Kidney glomerular epithelial cell (primary cell): ENCODE results near the gene ZNF516.

ENCODE experiments used
- DNase-seq: peaks from one replicate; lab custom pipeline; 2025; lab: John Stamatoyannopoulos, UW

Gene ZNF516

DNA sequence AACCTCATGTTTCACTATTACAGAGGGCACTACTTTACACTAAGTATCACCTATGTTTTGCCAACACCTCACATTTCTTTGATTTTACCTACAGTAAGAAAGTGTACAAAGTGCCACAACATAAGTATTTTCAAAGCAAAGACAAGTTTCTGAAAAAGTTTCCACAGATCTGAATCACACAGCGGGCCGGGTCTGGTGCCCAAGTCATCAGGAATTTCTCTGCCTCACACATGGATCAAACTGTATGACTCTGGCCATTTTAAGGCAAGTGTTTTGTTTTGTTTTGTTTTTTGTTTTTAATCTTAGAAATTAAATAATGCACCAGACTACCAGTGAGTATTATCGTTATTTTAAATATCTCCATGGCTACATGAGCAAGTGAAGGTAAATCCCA, 73.4 kb downstream of the ZNF516 start:
- DNase-seq = no peak

DNA sequence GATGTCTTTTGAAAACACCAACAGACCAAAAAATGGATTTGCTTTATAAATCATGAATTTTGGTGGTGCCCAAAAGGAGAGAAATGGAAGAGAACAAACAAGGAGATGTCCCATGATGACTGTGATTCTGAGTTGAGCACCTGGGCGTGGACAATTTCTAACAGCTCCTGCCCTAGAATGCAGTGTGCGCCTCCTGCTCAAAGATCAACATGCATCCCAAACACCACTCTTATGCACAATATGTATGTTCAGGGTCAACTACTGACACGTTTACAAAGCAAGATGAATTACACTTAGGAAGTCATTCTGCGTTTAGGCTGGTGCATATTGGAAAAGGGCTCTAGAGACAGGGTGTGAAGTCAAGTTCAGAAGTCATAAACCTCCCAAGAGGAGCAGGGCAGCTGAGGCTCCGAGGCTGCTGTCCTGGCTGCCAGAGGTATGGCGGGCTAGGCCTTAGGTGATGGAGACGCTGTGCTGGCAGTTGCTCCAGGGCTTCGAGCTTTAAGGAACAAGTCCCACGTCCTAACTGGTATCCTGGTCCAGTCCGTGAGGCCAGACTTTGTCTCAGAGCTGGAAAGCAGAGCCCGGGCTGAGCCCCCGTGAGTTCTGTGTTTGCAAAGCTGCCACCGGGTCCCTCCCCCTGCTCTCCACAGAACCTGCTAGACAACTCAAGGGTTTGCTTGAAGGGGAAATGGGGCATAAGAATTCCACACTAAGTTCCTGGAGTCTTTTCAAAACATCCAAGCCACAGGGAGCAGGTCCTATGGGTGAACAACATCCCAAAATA, 74.0 kb downstream of the ZNF516 start:
- DNase-seq = no peak

DNA sequence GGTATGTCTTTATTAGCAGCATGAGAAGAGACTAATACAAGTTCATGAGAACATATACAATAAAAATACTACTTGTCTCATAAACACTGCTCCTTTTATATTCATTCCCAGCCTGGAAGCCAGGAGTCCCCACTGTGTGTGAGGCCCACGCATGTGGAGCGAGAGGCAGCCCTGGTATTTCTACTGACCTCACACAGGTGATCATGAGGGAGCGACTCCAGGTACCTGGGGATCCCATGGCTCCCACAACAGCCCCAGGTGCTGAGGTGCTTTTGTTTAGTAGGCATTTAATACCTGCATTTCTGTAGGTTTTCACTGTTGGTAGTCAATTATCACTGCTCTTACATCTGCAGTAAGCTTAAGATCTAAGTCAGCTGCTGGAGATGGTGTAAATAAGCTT, 75.2 kb downstream of the ZNF516 start:
- no peak for DNase-seq

DNA sequence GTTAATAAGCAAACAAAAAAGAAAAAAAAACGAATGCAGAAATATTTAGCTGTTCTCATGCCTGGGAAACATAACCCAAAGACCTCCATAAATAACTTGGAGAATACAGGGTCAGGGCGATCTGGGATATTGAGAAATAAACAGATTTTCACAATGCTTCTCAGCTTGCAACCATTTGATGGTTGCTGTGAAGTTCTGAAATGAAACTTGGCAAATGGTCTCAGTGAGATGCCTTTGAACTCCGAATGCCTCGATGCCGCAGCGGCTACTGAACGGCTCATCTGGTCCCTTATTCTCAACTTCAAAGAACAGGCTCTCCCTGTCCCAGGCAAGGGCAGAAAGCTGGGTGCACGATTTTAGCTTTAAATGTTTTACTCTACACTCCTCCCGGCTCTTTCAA, 78.1 kb downstream of the ZNF516 start:
- DNase-seq = no peak

DNA sequence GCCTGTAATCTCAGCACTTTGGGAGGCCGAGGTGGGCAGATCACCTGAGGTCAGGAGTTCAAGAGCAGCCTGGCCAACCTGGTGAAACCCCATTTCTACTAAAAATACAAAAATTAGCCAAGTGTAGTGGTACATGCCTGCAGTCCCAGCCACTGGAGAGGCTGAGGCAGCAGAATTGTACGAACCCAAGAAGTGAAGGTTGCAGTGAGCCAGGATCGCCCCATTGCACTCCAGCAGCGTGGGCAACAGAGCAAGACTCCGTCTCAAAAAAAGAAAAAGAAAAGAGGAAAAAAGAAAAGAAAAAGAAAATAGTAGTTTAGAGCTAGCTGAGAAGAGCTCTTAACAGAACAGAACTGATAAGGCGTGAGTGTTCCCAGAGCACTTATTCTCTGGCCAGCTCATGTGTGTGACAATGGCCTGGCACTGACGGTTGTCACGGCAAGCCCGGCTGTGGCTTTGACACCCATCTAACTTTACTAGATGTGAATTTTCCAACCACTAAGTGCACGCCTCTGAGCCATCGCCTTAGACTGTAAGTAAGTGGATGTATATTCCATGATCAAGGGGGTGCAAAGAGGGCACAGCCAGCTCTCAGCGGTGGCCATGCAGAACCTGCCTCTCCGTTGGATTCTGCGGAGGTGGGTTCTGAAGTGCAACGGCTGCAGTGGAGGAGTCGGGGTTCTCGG, 80.0 kb downstream of the ZNF516 start:
- DNase-seq = no peak

DNA sequence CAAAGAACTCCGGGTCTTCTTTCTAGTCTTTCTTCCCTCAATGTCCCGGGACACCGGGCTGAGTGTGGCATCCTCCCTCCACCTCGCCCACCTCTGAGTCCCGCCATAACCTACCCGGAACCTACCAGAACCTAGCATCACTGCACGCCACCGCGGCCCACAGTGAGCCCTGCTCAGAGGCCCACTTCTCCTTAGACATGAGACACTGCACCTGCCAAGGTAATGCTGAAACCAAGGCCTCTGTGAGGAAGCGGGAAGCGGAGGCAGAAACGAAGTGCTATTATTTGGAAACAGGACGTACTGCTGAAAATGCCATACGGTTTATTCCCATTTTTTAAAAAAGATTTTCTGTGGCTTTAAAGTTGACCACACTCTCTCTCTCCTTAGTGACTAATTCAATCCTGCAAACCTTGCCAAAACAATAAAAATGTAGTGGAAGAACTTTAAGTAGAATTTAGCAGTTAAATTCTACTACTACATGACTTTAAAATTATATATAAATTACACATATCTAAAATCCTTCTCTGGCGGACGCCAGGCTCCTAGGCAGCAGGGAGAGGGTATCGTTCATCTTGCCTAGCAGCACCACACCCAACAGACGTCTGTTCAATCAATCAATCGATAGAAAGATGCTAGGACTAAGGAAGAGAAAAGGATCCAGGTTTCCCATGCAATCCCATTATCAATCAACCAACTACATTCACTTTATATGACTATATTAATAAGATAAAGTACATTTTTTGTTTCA, 82.0 kb downstream of the ZNF516 start:
- DNase-seq = no peak

DNA sequence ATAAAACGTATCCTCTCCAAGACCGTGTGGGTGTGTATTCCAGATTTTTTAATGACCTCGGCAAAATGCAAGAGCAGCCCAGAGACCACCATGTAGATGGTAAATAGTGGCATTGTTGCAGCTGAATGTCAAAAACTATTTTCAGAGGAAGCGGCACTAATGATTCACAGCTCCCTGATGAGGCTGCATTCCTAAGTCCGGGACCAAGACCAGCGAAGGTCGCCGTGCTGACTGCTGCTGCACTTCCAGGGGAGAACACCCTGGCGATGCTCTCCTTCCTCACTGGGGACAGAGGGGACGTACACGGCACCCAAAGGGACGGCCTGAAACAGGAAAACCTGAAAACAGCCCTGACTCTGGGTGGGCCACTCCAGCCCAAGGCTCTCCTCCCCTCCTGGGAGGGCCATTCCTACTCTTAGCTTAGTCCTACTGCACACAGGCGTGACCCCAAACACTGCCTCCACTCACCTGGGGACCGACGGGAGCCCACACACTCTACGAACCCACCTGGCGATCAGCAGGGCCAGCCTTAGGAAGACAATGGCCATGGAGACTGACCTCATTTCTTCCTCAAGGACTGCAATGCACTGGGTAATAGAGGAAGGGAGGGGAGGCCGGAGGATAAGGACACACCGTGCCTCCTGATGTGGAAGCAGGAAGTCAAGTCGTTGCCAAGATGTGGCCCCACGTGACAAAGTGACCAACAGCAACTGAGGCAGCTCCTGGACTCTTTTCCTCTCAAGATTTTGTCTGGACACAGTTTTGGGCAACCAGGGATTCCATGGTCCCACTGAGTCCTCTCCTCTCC, 82.8 kb downstream of the ZNF516 start:
- no peak for DNase-seq

DNA sequence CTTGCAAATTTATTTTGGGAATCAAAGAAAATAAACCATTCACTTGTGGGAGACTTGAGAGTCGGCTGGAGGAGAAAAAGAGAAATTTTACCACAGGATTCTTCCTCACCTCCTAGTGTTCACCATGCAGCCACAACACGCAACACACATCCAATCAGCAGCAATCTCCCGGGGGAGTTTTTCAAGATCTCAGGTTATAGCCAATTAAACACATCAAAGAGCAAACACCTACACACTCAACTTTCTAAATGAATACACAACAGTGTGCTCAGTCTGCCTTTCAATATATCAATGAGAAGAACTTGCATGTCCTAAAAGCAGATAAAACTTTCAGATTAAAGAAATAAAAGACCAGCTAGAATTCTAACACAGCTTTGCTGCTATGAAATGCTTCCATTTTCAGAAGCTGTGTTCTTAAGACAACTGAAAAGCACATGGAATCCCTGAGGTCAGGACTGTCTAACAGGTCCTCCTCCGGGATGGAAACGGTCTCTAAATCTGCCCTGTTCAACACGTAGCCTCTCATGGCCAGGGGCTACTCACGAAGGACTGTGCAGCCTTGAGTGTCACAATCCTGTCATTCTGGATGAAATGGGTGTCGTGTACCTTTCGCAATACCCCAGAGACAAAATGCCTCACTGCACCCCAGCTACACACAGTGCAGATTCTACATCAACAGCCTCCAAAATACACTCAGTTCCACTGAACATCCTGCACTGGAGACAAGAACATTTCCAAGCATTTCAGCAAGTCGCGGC, 84.2 kb downstream of the ZNF516 start:
- DNase-seq = no peak

DNA sequence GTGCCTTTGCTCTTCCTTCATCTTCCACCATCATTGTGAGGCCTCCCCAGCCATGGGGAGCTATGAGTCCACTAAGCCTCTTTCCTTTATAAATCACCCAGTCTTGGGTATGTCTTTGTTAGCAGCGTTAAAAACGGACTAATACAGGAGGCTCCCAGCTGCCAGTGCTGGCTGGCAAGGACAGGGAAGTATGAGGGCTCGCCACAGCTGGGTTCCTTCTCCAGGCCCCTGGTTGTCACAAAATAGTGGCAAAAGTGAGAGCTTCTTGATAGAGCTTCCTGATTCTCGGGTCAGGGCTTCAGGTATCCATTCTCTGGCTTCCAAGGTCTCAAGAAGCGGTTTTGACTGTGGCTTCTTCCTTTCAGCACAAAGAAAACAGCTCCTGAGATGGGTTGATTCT, 85.0 kb downstream of the ZNF516 start:
- DNase-seq = no peak

DNA sequence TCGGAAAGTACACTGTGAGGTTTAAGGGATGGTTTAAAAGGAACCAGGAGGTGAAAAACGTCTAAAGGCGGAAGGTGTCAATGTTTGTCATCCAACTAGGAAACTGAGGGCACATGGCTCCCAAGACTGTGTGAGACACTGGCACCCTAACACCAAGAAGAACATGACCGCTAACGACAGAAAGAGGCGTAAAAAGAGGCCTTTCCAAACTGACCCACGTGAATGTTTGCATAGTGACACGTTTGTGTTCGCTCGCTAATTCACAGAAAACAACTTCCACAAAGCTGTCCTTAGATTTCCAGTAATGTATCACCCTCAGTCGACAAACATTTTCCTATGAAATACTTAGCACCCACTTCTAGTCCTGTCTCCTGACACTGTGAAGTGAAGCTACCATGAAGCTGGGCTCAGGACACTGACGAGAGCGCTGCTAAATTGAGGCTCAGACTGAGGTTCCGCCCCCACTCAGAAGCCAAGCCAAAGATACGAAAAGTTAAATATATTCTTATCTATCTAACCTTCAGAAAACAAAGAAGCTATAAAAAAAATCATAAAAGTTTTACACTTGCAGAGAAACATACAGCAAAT, 86.5 kb downstream of the ZNF516 start:
- no peak for DNase-seq

DNA sequence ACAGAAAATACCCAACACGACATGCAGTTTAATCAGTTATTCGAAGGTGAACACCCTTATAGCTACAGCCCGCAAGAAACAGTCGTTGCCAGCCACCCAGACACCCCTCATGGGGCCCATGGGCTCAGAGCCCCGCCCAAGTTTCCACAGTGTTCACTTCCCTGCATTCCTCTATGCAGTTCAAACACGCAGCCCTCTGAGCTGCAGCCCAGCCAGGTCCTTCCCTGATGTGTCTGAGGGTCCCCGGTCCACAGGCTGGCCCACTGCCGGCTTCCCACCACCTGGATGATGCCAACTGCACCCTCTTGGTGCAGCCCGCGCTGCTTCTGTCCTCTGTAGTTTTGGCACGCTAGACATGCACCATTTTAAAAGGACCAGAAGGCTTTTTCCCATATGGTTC, 87.4 kb downstream of the ZNF516 start:
- DNase-seq = no peak

DNA sequence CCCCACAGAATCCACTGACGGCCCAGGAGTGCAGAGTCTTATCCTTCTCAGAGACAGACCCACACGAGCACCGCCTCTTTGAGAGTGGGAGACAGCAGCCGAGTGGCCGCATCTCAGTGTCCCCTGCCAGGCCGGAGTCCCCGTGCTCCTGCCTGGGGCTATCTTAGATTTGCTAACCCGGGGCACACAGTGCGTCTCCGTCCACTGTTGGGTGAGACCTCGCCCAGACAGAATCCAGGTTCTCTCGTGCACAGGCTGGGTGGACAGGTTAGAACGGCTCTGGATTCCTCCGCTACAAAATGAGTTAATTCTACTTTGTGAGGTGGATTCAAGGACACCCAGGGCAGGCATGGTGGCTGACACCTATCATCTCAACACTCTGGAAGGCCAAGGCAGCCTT, 88.3 kb downstream of the ZNF516 start:
- DNase-seq = no peak

DNA sequence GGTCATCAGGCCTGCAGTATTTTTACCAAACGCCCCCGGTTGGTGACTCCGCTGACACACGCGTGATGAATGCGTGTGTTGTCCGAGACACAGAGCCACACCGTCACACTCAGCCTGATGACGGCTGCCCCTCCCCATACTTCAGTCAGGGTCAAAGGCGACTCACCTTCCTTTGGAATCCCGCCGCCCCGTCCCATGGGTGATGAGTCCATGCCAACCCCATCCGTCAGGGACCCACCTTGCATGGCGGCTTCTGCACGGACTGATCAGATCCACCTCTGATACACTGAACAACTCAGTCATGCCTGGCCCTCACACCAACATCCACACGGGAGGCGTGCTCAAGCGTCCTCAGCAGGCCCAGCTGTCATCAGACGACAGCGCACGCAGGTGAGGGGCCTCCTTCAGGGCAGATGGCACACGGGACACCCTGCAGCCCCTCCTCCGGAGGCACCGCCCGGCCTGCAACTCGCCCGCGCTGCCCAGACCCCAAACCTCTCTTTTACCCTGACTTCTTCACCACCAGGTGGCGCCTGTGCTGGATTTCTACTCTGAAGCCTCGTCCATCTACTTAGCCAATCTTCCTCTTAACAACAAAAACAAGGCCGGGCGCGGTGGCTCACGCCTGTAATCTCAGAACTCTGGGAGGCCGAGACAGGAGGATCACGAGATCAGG, 89.2 kb downstream of the ZNF516 start:
- no peak for DNase-seq

DNA sequence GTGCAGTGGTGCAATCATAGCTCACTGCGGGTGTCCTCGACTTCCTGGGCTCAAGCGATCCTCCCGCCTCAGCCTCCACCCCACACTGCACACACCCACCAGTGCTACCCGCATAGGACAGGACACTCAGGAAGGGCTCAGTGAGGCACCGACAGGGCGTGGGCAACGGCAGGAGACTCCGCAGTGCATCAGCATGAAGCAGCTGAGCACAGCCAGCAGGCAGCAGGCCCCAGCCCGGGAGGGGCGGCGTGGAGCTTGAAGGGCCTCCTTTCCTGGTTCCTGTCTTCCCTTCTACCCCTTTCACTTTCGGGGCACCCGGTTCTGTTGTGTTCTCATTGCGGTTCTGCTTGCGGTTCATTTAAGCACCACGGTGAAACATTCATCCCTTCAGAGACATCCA, 89.8 kb downstream of the ZNF516 start:
- no peak for DNase-seq

DNA sequence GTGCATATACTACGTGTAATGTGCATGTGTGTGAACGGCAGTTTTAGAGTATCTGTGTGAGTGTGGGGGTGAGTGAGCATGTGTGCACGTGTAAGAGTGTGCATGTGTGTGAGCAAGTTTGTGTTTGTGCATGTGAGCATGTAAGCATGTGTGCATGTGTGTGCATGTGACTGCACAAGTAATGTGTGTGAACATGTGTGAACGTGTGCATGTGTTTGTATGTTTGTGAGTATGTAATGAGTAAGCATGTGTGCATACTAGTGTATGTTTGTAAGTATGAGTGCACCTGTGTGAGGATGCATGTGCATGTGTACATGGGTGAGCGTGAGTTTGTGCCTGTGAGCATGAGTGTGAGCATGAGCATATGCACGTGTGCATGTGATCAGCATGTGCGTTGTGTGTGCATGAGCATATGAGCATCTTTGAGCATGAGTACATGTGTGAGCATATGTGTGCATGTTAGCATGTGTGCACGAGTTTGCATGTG, 90.7 kb downstream of the ZNF516 start:
- no peak for DNase-seq

DNA sequence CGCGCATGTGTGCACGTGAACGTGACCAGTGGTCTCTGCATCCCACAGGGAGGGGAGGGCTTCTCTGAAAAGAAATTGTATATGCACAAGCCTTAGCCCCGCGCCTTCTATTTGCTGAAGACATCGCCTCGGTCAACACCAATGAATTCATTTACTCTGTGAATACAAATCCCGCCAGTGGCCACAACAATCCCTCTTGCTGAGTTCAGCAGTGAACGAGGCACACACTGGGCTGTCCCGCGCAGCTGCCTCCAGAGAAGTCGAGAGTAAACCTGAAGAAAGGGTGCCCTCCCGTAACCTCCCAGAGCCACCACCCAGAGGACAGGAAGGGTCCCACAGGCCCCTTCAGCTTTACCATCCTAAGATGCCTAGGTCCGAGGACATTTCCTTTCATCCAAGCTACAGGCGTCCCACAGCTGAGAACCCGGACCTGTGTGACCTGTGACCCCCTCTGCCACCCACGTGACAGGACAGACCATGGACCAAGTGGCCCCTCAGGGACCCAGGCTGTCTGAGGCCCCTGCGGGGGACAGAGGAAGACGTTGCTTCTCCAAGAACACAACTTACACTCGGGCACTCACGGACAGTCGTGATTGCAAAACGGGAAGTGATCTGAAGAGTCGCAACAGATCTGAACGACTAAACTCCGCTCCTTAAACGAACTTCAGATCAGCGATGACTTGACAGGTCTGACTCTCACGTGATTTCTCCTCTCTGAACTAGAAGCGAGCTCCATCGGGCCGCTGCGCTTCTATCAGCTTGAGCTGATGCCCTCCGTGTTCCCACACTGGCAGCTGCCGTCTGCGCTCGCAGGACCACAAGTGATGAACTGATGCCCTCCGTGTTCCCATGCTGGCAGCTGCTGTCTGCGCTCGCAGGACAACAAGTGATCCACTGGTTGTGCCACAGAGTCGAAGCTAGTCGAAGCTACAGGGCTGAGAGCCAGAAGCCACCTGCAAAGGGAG, 92.7 kb downstream of the ZNF516 start:
- DNase-seq = no peak

DNA sequence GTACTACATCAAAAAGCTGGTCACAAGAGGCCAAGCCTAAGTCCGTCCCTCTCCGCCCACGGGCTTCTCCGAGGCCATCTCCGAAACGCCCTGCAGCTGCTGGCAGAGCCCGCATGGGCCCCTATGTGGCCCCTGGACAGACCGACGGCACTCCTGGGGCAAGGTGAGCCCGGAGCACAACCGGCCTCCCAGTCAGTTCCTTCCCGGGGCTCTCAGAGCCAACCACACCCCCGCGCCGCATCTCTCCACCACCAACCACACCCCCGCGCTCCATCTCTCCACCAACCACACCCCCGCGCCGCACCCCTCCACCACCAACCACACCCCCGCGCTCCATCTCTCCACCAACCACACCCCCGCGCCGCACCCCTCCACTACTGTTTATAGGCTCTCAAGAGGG, 93.5 kb downstream of the ZNF516 start:
- no peak for DNase-seq

DNA sequence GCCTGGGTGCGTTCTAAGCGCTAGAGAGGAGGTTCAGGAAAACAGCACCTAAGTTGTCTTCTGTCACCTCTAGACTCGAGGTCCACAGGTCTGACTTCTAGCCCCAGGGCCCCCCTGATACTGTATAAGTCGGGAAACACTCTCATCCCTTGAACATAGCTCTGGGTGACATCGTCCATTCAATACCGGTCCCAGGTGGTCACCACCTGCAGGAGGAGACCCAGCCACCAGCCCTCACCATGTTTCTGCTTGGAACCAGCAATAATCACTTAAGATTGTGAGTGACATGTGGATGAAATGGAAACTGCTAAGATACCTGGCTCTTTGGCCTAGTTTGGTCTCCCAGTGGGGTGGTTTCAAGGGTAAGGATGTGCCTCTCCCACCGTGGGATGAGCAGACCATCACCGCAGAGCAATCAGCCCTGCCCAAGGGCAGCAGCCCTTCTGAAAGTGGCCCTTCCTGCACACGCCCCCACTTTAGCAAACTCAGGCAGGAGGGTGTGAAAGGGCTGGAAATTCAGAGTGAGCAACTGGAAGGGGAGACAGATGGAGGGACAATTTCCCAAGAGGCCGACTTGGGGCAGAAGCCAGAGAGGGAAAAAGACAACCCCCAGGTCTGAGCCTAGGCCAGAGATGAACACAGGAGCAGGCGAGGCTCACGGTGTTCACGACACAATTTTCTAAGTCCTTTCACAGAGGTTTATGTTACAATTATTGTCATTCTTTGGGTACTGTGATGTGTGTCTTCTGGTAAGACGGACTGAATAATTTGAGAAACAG, 95.2 kb downstream of the ZNF516 start:
- no peak for DNase-seq
